ENCODE data around the gene ALG12. TPM values are rescaled to one million over a fixed set of nuclear protein-coding genes. Genes with fewer than 3 reads are reported as not detected.

Gene ALG12
- total RNA-seq, 1 donor from 2014 or later: 25.9 TPM

- Histone ChIP-seq H3K27me3 (ENCODE audit: low read depth) (peaks cover 8% of the 10 kb centered on the region), H3K27ac (no peak overlapping the region), H3K4me3 (no peak overlapping the region), H3K4me1 (peaks cover 31% of the 10 kb centered on the region), H3K9me3 (no peaks in the 10 kb centered on the region), H3K36me3 (peaks cover 15% of the 10 kb centered on the region)
- TF ChIP-seq CTCF (IDR thresholded peaks at IDR 0.05): no peak
- ATAC-seq (no peak), DNase-seq (no peak)
- intact Hi-C loops (cut with DNase I): loop anchor here (10.0 kb wide), 1 partner anchor 107 kb away; no protein-coding TSS in a partner anchor
These were observed 9.4 kb upstream of the ALG12 start for GRCh38 chr22:49927483-49928184.

GRCh38 chr22:49926916-49927315 is 8.7 kb upstream of the ALG12 start:
- peaks cover 8% of the 10 kb centered on the region for H3K27me3 ChIP-seq (ENCODE audit: low read depth)
- DNase-seq: no peak
- H3K9me3 ChIP-seq: no peaks in the 10 kb centered on the region
- H3K36me3 ChIP-seq: peaks cover 15% of the 10 kb centered on the region
- ATAC-seq: no peak
- no peak overlapping the region for H3K4me3 ChIP-seq
- intact Hi-C loops (cut with DNase I): loop anchor here (10.0 kb wide), 1 partner anchor 108 kb away; no protein-coding TSS in a partner anchor
- peaks cover 23% of the 10 kb centered on the region for H3K4me1 ChIP-seq
- H3K27ac ChIP-seq: no peak overlapping the region
- TF ChIP-seq CTCF (IDR thresholded peaks at IDR 0.05): no peak

GRCh38 chr22:49925525-49926128 is 7.4 kb upstream of the ALG12 start:
- peaks cover 10% of the 10 kb centered on the region for H3K4me1 ChIP-seq
- peaks cover 8% of the 10 kb centered on the region for H3K27me3 ChIP-seq (ENCODE audit: low read depth)
- H3K9me3 ChIP-seq: no peaks in the 10 kb centered on the region
- no peak for TF ChIP-seq CTCF (IDR thresholded peaks at IDR 0.05)
- intact Hi-C loops (cut with DNase I): loop anchor here (10.0 kb wide), 1 partner anchor 109 kb away; no protein-coding TSS in a partner anchor
- DNase-seq (no peak), ATAC-seq (no peak)
- peaks cover 19% of the 10 kb centered on the region for H3K36me3 ChIP-seq
- peak overlapping the region; percentile 3 for H3K27ac ChIP-seq
- no peak overlapping the region for H3K4me3 ChIP-seq

- peaks cover 8% of the 10 kb centered on the region for H3K27me3 ChIP-seq (ENCODE audit: low read depth)
- H3K36me3 ChIP-seq: peaks cover 26% of the 10 kb centered on the region
These were observed 6.0 kb upstream of the ALG12 start for GRCh38 chr22:49924113-49924833.

More at GRCh38 chr22:49924113-49924833, 6.0 kb upstream of the ALG12 start:
- intact Hi-C loops (cut with DNase I): loop anchor here (10.0 kb wide), 1 partner anchor 111 kb away; no protein-coding TSS in a partner anchor
- Histone ChIP-seq H3K9me3 (no peaks in the 10 kb centered on the region), H3K4me3 (no peak overlapping the region), H3K27ac (no peak overlapping the region), H3K4me1 (peaks cover 6% of the 10 kb centered on the region)
- no peak for TF ChIP-seq CTCF (IDR thresholded peaks at IDR 0.05)
- DNase-seq (no peak), ATAC-seq (no peak)

Data from lower lobe of right lung (tissue), 2 donors.